Activated CD8-positive, alpha-beta memory T cell treated with anti-CD3 and anti-CD28 coated beads for 4 hours (primary cell): ENCODE data around the gene MYRFL.
"Not testable (repeated sequence)": the region's sequence is repeated elsewhere in the genome, so short reads cannot be mapped to it uniquely, and the experiment has no call there.

ENCODE experiments used
- DNase-seq, 2 donors: peaks; one replicate each; pipeline ENCODE4 v3.0.0-alpha.2; 2020; ENCODE audit warnings: low read depth in 2 of 2

MYRFL gene

GRCh38 chr12:69988481-69989321 is 163.7 kb downstream of the MYRFL start:
- no peak for DNase-seq

- no peak for DNase-seq
Measured at GRCh38 chr12:69991690-69992288, 166.8 kb downstream of the MYRFL start.

GRCh38 chr12:69993433-69993832 is 168.4 kb downstream of the MYRFL start:
- DNase-seq: no peak

- DNase-seq: not testable (repeated sequence)
Measured at GRCh38 chr12:69994086-69994485, 169.1 kb downstream of the MYRFL start.

- no peak for DNase-seq
Measured at GRCh38 chr12:69994724-69995173, 169.7 kb downstream of the MYRFL start.

- no peak for DNase-seq
Measured at GRCh38 chr12:69996241-69996640, 171.2 kb downstream of the MYRFL start.

GRCh38 chr12:69996722-69997121 is 171.7 kb downstream of the MYRFL start:
- no peak for DNase-seq

- no peak for DNase-seq
Measured at GRCh38 chr12:69998011-69998410, 173.0 kb downstream of the MYRFL start.

- no peak for DNase-seq
Measured at GRCh38 chr12:69998922-69999321, 173.9 kb downstream of the MYRFL start.

- no peak for DNase-seq
Measured at GRCh38 chr12:69999561-69999960, 174.5 kb downstream of the MYRFL start.

GRCh38 chr12:70002097-70002911 is 177.3 kb downstream of the MYRFL start:
- no peak for DNase-seq

- DNase-seq: no peak
Measured at GRCh38 chr12:70002912-70003255, 177.9 kb downstream of the MYRFL start.

GRCh38 chr12:70005864-70006618 is 181.0 kb downstream of the MYRFL start:
- no peak for DNase-seq

- no peak for DNase-seq
Measured at GRCh38 chr12:70006619-70006973, 181.6 kb downstream of the MYRFL start.

GRCh38 chr12:70007687-70008086 is 182.7 kb downstream of the MYRFL start:
- no peak for DNase-seq
